Gastrocnemius medialis (tissue), 4 donors: Measurements from ENCODE around the gene TFIP11.

ENCODE experiments used
- CTCF ChIP-seq, 5 experiments: fragments of 450-650 bp in 3 of 5; fragments of 200-600 bp in 2 of 5; sonication (generic) in 2 of 5; IDR thresholded peaks in 4 of 5; conservative IDR thresholded peaks in 1 of 5; 1 replicate in 4 of 5; 2 replicates in 1 of 5; pipeline ENCODE4 v1.5.1; 2016 to 2019; ENCODE audit warnings: antibody characterized with exemption in 5 of 5, mild to moderate bottlenecking in 3 of 5, moderate library complexity in 3 of 5
- POLR2A ChIP-seq, 2 donors: fragments of 450-650 bp; IDR thresholded peaks; one replicate each; pipeline ENCODE4 v1.6.1; 2017; ENCODE audit warnings: antibody characterized with exemption in 2 of 2, mild to moderate bottlenecking in 2 of 2, moderate library complexity in 2 of 2

DNA sequence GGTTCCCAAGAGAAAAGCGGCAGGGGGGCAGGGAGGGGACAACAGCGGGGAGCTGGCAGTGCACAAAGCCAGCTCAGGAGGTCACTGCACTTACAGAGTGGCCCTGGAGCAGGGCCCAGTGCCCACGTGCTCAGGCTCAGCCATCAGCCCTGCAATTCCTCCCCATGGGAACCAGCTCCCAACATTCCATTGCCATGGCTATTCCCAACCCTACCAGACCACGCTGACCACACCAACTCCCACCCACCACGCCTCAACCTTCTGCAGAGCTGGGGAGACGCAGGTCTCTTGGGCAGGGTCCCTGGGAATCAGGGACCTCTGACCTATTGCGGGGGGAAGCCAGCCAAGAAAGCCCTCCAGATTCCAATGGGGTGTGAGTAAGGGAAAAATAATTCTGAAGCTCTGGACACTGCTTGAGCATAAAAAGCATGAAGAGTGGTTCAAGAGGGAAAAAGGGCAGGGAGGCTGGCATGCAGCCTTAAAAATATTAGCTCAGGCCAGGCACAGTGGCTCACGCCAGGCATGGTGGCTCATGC, 38.3 kb upstream of the TFIP11 start:
- TF ChIP-seq CTCF (IDR thresholded peaks at IDR 0.05 in 4 of 5, conservative IDR thresholded peaks at IDR 0.05 in 1 of 5) (no peak), POLR2A (IDR thresholded peaks at IDR 0.05) (no peak)
